ENCODE data around the gene PHLDB1. TPM values are rescaled to one million over a fixed set of nuclear protein-coding genes. Genes with fewer than 3 reads are reported as not detected.
"Not testable (repeated sequence)": the region's sequence is repeated elsewhere in the genome, so short reads cannot be mapped to it uniquely, and the experiment has no call there.

PHLDB1 gene
- polyA plus RNA-seq, 1 of the 3 experiments (the other 2 are of a cell fraction) = 89.4 TPM

GRCh38 chr11:118610773-118611432, 3.5 kb downstream of the PHLDB1 start:
- H3K4me3 ChIP-seq (ENCODE audit: low read depth in 2 of 2, low read length in 1 of 2) = no peak overlapping the region; a peak in 1 of 4 replicates
- POLR2A ChIA-PET = no interaction called here
- no peaks in the 10 kb centered on the region for H4K20me1 ChIP-seq (ENCODE audit: insufficient read depth)
- H3K4me1 ChIP-seq (ENCODE audit: control insufficient read depth in 1 of 2, insufficient read depth in 2 of 2, low read depth in 1 of 2, low read length in 1 of 2) = peaks cover 16 to 41% of the 10 kb centered on the region in 2 experiments
- no peak overlapping the region for H3K9ac ChIP-seq
- no peak overlapping the region for H2AFZ ChIP-seq (ENCODE audit: low read depth)
- H3K27ac ChIP-seq (ENCODE audit: low read depth in 2 of 2, low read length in 1 of 2) = no peak overlapping the region
- CTCF ChIA-PET = interaction anchor here (0.6 to 4.2 kb wide), 9 partner anchors 9 to 50 kb away, joined by 3 to 12 read pairs (median 4); no protein-coding TSS in a partner anchor
- H3K9me2 ChIP-seq = no peaks in the 10 kb centered on the region
- DNase-seq = no peak
- no peak for TF ChIP-seq GATA2 (CRISPR knock-in tag; IDR thresholded peaks at IDR 0.05)
- TF ChIP-seq CTCF (IDR thresholded peaks at IDR 0.05) = peak; percentile 54
- H3K4me2 ChIP-seq = no peak overlapping the region
- no peaks in the 10 kb centered on the region for H3K27me3 ChIP-seq (ENCODE audit: insufficient read depth)
- peaks cover 76% of the 10 kb centered on the region for H3K79me2 ChIP-seq (ENCODE audit: insufficient read depth)
- H3F3A ChIP-seq (replicated peaks; ENCODE audit: insufficient read depth) = peaks cover 22% of the 10 kb centered on the region
- WGBS (ENCODE audit: low lambda C conversion rate) = 84% methylated on average over 44 of the region's 54 CpGs
- H3K36me3 ChIP-seq (replicated peaks in 1 of 2; ENCODE audit: control insufficient read depth in 1 of 2, insufficient read depth in 2 of 2, low read length in 1 of 2) = peaks cover 4 to 10% of the 10 kb centered on the region in 2 experiments
- H3K9me3 ChIP-seq = no peaks in the 10 kb centered on the region

GRCh38 chr11:118611433-118611795, 4.0 kb downstream of the PHLDB1 start:
- Histone ChIP-seq H3K4me1 (ENCODE audit: control insufficient read depth in 1 of 2, insufficient read depth in 2 of 2, low read depth in 1 of 2, low read length in 1 of 2) (peaks cover 11 to 40% of the 10 kb centered on the region in 2 experiments), H3K79me2 (ENCODE audit: insufficient read depth) (peaks cover 79% of the 10 kb centered on the region)

GRCh38 chr11:118612378-118612777, 5.0 kb downstream of the PHLDB1 start:
- DNase-seq = no peak
- ChIA-PET POLR2A (no interaction called here), CTCF (interaction anchor here (1.2 to 4.2 kb wide), 6 partner anchors 9 to 47 kb away, joined by 3 to 12 read pairs (median 6); no protein-coding TSS in a partner anchor)
- WGBS (ENCODE audit: low lambda C conversion rate) = 89% methylated on average over 7 of the region's 7 CpGs
- Histone ChIP-seq H3K27ac (ENCODE audit: low read depth in 2 of 2, low read length in 1 of 2) (peak overlapping the region in 1 of 2 experiments; percentile 8; a peak in 1 of 4 replicates), H3K4me1 (ENCODE audit: control insufficient read depth in 1 of 2, insufficient read depth in 2 of 2, low read depth in 1 of 2, low read length in 1 of 2) (peaks cover 10 to 41% of the 10 kb centered on the region in 2 experiments), H3K4me3 (ENCODE audit: low read depth in 2 of 2, low read length in 1 of 2) (no peak overlapping the region), H3K9me2 (no peaks in the 10 kb centered on the region), H3K79me2 (ENCODE audit: insufficient read depth) (peaks cover 82% of the 10 kb centered on the region), H3K9me3 (no peaks in the 10 kb centered on the region), H3K27me3 (ENCODE audit: insufficient read depth) (no peaks in the 10 kb centered on the region), H3K4me2 (peak overlapping the region; percentile 22; the same call in 1 of the 2 replicates), H3F3A (replicated peaks; ENCODE audit: insufficient read depth) (peaks cover 30% of the 10 kb centered on the region), H2AFZ (ENCODE audit: low read depth) (no peak overlapping the region), H3K9ac (0 out of 2 replicates have a peak overlapping the region, but pooled peaks have one; percentile 2), H4K20me1 (ENCODE audit: insufficient read depth) (no peaks in the 10 kb centered on the region), H3K36me3 (replicated peaks in 1 of 2; ENCODE audit: control insufficient read depth in 1 of 2, insufficient read depth in 2 of 2, low read length in 1 of 2) (peaks cover 7 to 15% of the 10 kb centered on the region in 2 experiments)
- no peak for TF ChIP-seq RXRA (IDR thresholded peaks at IDR 0.05; ENCODE audit: borderline replicate concordance, low read depth)
- no peak for TF ChIP-seq MXI1 (IDR thresholded peaks at IDR 0.05; ENCODE audit: low read depth, low read length)
- no peak for TF ChIP-seq EP300 (IDR thresholded peaks at IDR 0.05; ENCODE audit: borderline replicate concordance in 1 of 2, low read depth in 1 of 2, low read length in 1 of 2)
- TF ChIP-seq TEAD4 (IDR thresholded peaks at IDR 0.05; ENCODE audit: borderline replicate concordance, insufficient read depth) = no peak
- no peak for TF ChIP-seq RAD21 (IDR thresholded peaks at IDR 0.05; ENCODE audit: low read length)
- no peak for TF ChIP-seq FOXM1 (IDR thresholded peaks at IDR 0.05; ENCODE audit: low read depth)
- TF ChIP-seq MAX (IDR thresholded peaks at IDR 0.05; ENCODE audit: low read depth) = no peak

More at GRCh38 chr11:118611433-118611795, 4.0 kb downstream of the PHLDB1 start:
- H3K27ac ChIP-seq (ENCODE audit: low read depth in 2 of 2, low read length in 1 of 2); H3K9ac ChIP-seq; DNase-seq; H3K9me2 ChIP-seq; H3K4me3 ChIP-seq (ENCODE audit: low read depth in 2 of 2, low read length in 1 of 2); H3K27me3 ChIP-seq (ENCODE audit: insufficient read depth); H2AFZ ChIP-seq (ENCODE audit: low read depth); H4K20me1 ChIP-seq (ENCODE audit: insufficient read depth); POLR2A ChIA-PET; H3K9me3 ChIP-seq; H3K4me2 ChIP-seq: not testable (repeated sequence)
- 96% methylated on average over 19 of the region's 19 CpGs for WGBS (ENCODE audit: low lambda C conversion rate)
- peaks cover 23% of the 10 kb centered on the region for H3F3A ChIP-seq (replicated peaks; ENCODE audit: insufficient read depth)
- H3K36me3 ChIP-seq (replicated peaks in 1 of 2; ENCODE audit: control insufficient read depth in 1 of 2, insufficient read depth in 2 of 2, low read length in 1 of 2) = peaks cover 7 to 15% of the 10 kb centered on the region in 2 experiments
- CTCF ChIA-PET = interaction anchor here (0.7 to 4.2 kb wide), 6 partner anchors 10 to 49 kb away, joined by 3 to 12 read pairs (median 4); no protein-coding TSS in a partner anchor

All from SK-N-SH (cell line).